ENCODE data around the gene RPL7A. TPM values are rescaled to one million over a fixed set of nuclear protein-coding genes. Genes with fewer than 3 reads are reported as not detected.

The RPL7A gene
- total and polyA plus RNA-seq, 2 donors (not counting 3 experiments of a cell fraction or from before 2014, with no cell fraction given), result 2,112 to 2,329 TPM

- no TSS peak for BruUV-seq (replicated peaks)
- peaks cover 7% of the 10 kb centered on the region for H3K4me1 ChIP-seq (ENCODE audit: control insufficient read depth, extremely low read depth, insufficient read depth, low read length)
- CTCF ChIA-PET, result interaction anchor here (5.6 kb wide), 1 partner anchor 145 kb away, joined by 128 read pairs; no protein-coding TSS in a partner anchor
- H3K4me2 ChIP-seq (ENCODE audit: insufficient read depth, low read length), result no peak overlapping the region
- H3K9me3 ChIP-seq (replicated peaks; ENCODE audit: control insufficient read depth, insufficient read depth, low read length), result no peaks in the 10 kb centered on the region
- H3K27ac ChIP-seq (ENCODE audit: insufficient read depth, low read depth, low read length), result no peak overlapping the region
- intact Hi-C loops (cut with micrococcal nuclease), result no loop called here
- no peak overlapping the region for H3K4me3 ChIP-seq (replicated peaks in 1 of 3; ENCODE audit: insufficient read depth in 1 of 3, low read depth in 1 of 3, low read length in 3 of 3)
- no peak overlapping the region for H3K9ac ChIP-seq (replicated peaks; ENCODE audit: extremely low read depth, insufficient read depth, low read length)
- TF ChIP-seq FOS (IDR thresholded peaks at IDR 0.05; ENCODE audit: borderline replicate concordance, insufficient read depth, low read length) (no peak), GATA2 (IDR thresholded peaks at IDR 0.05; ENCODE audit: insufficient read depth, insufficient read length, low read depth, low read length) (no peak), POLR2A (IDR thresholded peaks at IDR 0.05; ENCODE audit: low read depth, low read length) (no peak), POLR2AphosphoS5 (IDR thresholded peaks at IDR 0.05; ENCODE audit: insufficient read depth, low read depth, low read length) (no peak), MYC (IDR thresholded peaks at IDR 0.05; ENCODE audit: low read depth, low read length) (no peak), CTCF (IDR thresholded peaks at IDR 0.05; ENCODE audit: extremely low read depth in 1 of 2, insufficient read depth in 1 of 2, low read depth in 1 of 2, low read length in 2 of 2) (no peak), JUN (IDR thresholded peaks at IDR 0.05; ENCODE audit: borderline replicate concordance, insufficient read depth, insufficient read length, low read depth) (no peak), EZH2 (IDR thresholded peaks at IDR 0.05; ENCODE audit: borderline replicate concordance, low read depth, low read length, severe bottlenecking) (no peak), MAX (IDR thresholded peaks at IDR 0.05; ENCODE audit: insufficient read depth, insufficient read length) (no peak)
- FAIRE-seq (no peak), DNase-seq (ENCODE audit: low read depth, low spot score) (no peak)
- H3K36me3 ChIP-seq (ENCODE audit: control insufficient read depth in 2 of 2, extremely low read depth in 1 of 2, insufficient read depth in 2 of 2, low read length in 2 of 2), result peaks cover 11 to 38% of the 10 kb centered on the region in 2 experiments
- no peaks in the 10 kb centered on the region for H3K9me1 ChIP-seq (replicated peaks; ENCODE audit: control insufficient read depth, extremely low read depth, insufficient read depth, low read length)
- POLR2A ChIA-PET, result no interaction called here
- no peak overlapping the region for H2AFZ ChIP-seq (ENCODE audit: low read depth, low read length)
- dilution Hi-C loops (cut with MboI; ENCODE audit: extremely low pct_ligation_motif_present, low sequenced_read_pairs), result no loop called here
- peaks cover 23% of the 10 kb centered on the region for H3K79me2 ChIP-seq (ENCODE audit: control insufficient read depth, insufficient read depth, low read length)
- no peaks in the 10 kb centered on the region for H3K27me3 ChIP-seq (ENCODE audit: control insufficient read depth in 2 of 2, insufficient read depth in 2 of 2, low read length in 2 of 2)
- H4K20me1 ChIP-seq (replicated peaks; ENCODE audit: control insufficient read depth, extremely low read depth, insufficient read depth, low read length), result no peaks in the 10 kb centered on the region
Measured at GRCh38 chr9:133332381-133332730, 15.7 kb upstream of the RPL7A start.
